ENCODE results near the gene TRIM63. TPM values are rescaled to one million over a fixed set of nuclear protein-coding genes. Genes with fewer than 3 reads are reported as not detected.

TRIM63 gene
- total RNA-seq (2022; extraction: Qiagen RNA extraction; ENCODE audit: low read depth) = not detected in 5 replicates

GRCh38 chr1:26067432-26067911 lies at the start of gene TRIM63:
TSS of gene TRIM63 (minus strand) at chr1:26067630. CDS start at chr1:26067494, 136 bp downstream.

DNA sequence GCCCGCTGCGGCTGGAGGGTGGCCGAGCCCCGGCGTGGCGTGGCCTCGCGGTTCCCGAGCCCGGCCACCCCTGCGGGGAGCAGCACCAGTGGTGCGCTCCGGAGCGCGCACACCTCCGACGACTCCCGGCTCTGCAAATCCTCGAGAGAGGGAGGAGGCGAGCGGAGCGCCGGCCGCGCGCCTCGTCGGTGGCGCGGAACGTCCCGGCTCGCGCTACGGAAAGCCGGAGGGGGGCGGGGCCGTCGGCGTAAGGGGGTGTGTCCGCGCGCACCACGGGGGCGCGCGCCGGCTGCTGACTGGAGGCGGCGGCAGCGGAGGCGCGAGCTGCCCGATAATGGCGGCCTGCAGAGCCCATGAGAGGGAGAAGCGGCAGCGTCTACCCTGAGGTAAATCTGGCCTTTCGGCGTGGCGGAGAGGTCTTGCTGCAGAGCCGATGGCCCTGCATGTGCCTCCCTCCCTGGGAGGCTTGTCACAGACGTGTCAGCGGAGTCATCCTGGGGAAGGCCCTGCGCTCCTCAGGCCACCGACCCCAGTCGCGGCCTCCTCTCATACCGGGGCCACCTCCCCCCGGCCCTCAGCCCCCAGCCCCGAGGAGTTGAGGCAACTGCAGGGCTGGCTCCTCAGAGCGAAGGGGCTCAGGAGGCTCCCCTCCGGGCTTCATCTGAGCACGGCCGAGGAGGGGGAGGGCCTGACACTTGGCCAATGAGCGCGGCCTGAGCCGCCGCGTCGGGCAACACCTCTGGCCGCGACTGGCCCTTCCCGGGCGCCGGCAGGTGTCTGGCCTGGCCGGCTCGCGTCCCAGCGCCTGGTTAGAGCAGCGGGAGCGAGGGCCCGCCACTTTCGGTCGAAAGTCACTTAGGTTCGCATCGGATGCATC lies 44.3 kb upstream of the TRIM63 start, which contains the start of gene PDIK1L:
Gene PDIK1L, plus strand, starts transcription at position 295 of the 877 bp plus-strand sequence. CDS start 2,485 bp downstream, outside the sequence.

GRCh38 chr1:26045722-26046245 lies 21.6 kb downstream of the TRIM63 start, which contains the start of gene SLC30A2:
TSS of gene SLC30A2 (minus strand) at chr1:26046118. CDS start at chr1:26045896, 222 bp downstream.

GRCh38 chr1:26021647-26022403 lies 45.6 kb downstream of the TRIM63 start, which contains the start of gene EXTL1:
TSS of gene EXTL1 (plus strand) at chr1:26021775. CDS start at chr1:26022647, 872 bp downstream.

Other genes with a start within 250 kb of the TRIM63 start
- 22.1 to 25.6 TPM (median 23.5 TPM) in 5 replicates for gene MTFR1L, start 247.7 kb downstream of the TRIM63 start, total RNA-seq (2022; extraction: Qiagen RNA extraction; ENCODE audit: low read depth)
- 6.0 to 8.5 TPM (median 6.3 TPM) in 5 replicates for gene AUNIP, start 208.2 kb downstream of the TRIM63 start, total RNA-seq (2022; extraction: Qiagen RNA extraction; ENCODE audit: low read depth)
- gene PAQR7, start 191.9 kb downstream of the TRIM63 start, total RNA-seq (2022; extraction: Qiagen RNA extraction; ENCODE audit: low read depth) = 2.7 to 3.9 TPM (median 3.7 TPM) in 5 replicates
- 182 to 214 TPM (median 210 TPM) in 5 replicates for gene STMN1, start 161.2 kb downstream of the TRIM63 start, total RNA-seq (2022; extraction: Qiagen RNA extraction; ENCODE audit: low read depth)
- 7.3 to 9.8 TPM (median 8.0 TPM) in 5 replicates for gene PAFAH2, start 69.6 kb downstream of the TRIM63 start, total RNA-seq (2022; extraction: Qiagen RNA extraction; ENCODE audit: low read depth)
- 0.02 TPM in 1 of 5 replicates, not detected in the others for gene EXTL1, start 45.9 kb downstream of the TRIM63 start, total RNA-seq (2022; extraction: Qiagen RNA extraction; ENCODE audit: low read depth)
- 0.05 to 0.11 TPM (median 0.06 TPM) in 4 of 5 replicates, not detected in the other for gene SLC30A2, start 21.5 kb downstream of the TRIM63 start, total RNA-seq (2022; extraction: Qiagen RNA extraction; ENCODE audit: low read depth)
- gene PDIK1L, start 44.2 kb upstream of the TRIM63 start, total RNA-seq (2022; extraction: Qiagen RNA extraction; ENCODE audit: low read depth) = 1.6 to 2.3 TPM (median 2.1 TPM) in 5 replicates
- gene FAM110D, start 91.4 kb upstream of the TRIM63 start, total RNA-seq (2022; extraction: Qiagen RNA extraction; ENCODE audit: low read depth) = 0.03 to 0.07 TPM (median 0.04 TPM) in 3 of 5 replicates, not detected in the others
- gene C1orf232, start 101.3 kb upstream of the TRIM63 start, total RNA-seq (2022; extraction: Qiagen RNA extraction; ENCODE audit: low read depth) = not detected in 5 replicates
- gene ZNF593, start 102.3 kb upstream of the TRIM63 start, total RNA-seq (2022; extraction: Qiagen RNA extraction; ENCODE audit: low read depth) = 53.8 to 74.4 TPM (median 60.3 TPM) in 5 replicates
- 0.07 to 0.78 TPM (median 0.21 TPM) in 4 of 5 replicates, not detected in the other for gene ZNF593OS, start 104.2 kb upstream of the TRIM63 start, total RNA-seq (2022; extraction: Qiagen RNA extraction; ENCODE audit: low read depth)
- 0.21 to 0.76 TPM (median 0.29 TPM) in 5 replicates for gene CNKSR1, start 109.9 kb upstream of the TRIM63 start, total RNA-seq (2022; extraction: Qiagen RNA extraction; ENCODE audit: low read depth)
- gene CATSPER4, start 123.0 kb upstream of the TRIM63 start, total RNA-seq (2022; extraction: Qiagen RNA extraction; ENCODE audit: low read depth) = not detected in 5 replicates
- 13.6 to 15.5 TPM (median 15.2 TPM) in 5 replicates for gene CEP85, start 166.6 kb upstream of the TRIM63 start, total RNA-seq (2022; extraction: Qiagen RNA extraction; ENCODE audit: low read depth)
- gene SH3BGRL3, start 212.5 kb upstream of the TRIM63 start, total RNA-seq (2022; extraction: Qiagen RNA extraction; ENCODE audit: low read depth) = 113 to 158 TPM (median 154 TPM) in 5 replicates
- 12.5 to 18.4 TPM (median 15.7 TPM) in 5 replicates for gene UBXN11, start 239.0 kb upstream of the TRIM63 start, total RNA-seq (2022; extraction: Qiagen RNA extraction; ENCODE audit: low read depth)

Data from A549 treated with DMSO at 1 μM for 4 hours (cell line).